CD4-positive, alpha-beta memory T cell (primary cell): ENCODE measurements around the gene ADCYAP1R1. TPM values are rescaled to one million over a fixed set of nuclear protein-coding genes. Genes with fewer than 3 reads are reported as not detected.

Source experiments
- CTCF ChIA-PET: fragments of 350-600 bp; sonication (Branson Sonifier 250); formaldehyde crosslinking; loops from one replicate; lab custom pipeline; 2021; ENCODE audit warnings: inconsistent platforms; ENCODE audit not compliant: partially characterized antibody; lab: Charles Lee
- POLR2A ChIA-PET: fragments of 350-600 bp; sonication (Branson Sonifier 250); formaldehyde crosslinking; loops from one replicate; lab custom pipeline; 2021; ENCODE audit not compliant: partially characterized antibody; lab: Charles Lee
- DNase-seq, 5 donors: peaks; one replicate each; pipeline versions ENCODE4 v3.0.0 to v3.0.0-alpha.2; 2020 to 2022; ENCODE audit warnings: mixed read lengths in 1 of 5
- H3K27ac ChIP-seq: one replicate; pipeline ENCODE4 v1.7.0; 2013; ENCODE audit warnings: low read depth, low read length
- H3K27me3 ChIP-seq: 2 replicates; pipeline ENCODE4 v1.7.0; 2013; ENCODE audit warnings: mild to moderate bottlenecking, low read length, moderate library complexity; ENCODE audit not compliant: insufficient read depth
- H3K36me3 ChIP-seq: 2 replicates; pipeline ENCODE4 v1.7.0; 2013; ENCODE audit warnings: mild to moderate bottlenecking, low read length, moderate library complexity; ENCODE audit not compliant: insufficient read depth
- H3K4me1 ChIP-seq: 2 replicates; pipeline ENCODE4 v1.7.0; 2013; ENCODE audit warnings: mild to moderate bottlenecking, low read length, moderate library complexity; ENCODE audit not compliant: insufficient read depth
- H3K4me3 ChIP-seq, 2 donors: one replicate each; pipeline ENCODE4 v1.7.0; 2013; ENCODE audit warnings: low read length in 2 of 2, mild to moderate bottlenecking in 1 of 2
- H3K9me3 ChIP-seq, 2 donors: one replicate each; pipeline ENCODE4 v1.7.0; 2013; ENCODE audit warnings: low read length in 2 of 2, control low read depth in 1 of 2; ENCODE audit not compliant: control insufficient read depth in 1 of 2
- H3K27ac Mint-ChIP-seq, 7 donors: one replicate each; pipeline ENCODE4 v1.8.0; 2020 to 2021; ENCODE audit warnings: mixed read lengths in 7 of 7, mild to moderate bottlenecking in 6 of 7, inconsistent platforms in 3 of 7, moderate library complexity in 3 of 7
- H3K27me3 Mint-ChIP-seq, 2 donors: one replicate each; pipeline ENCODE4 v1.8.0; 2020 to 2021; ENCODE audit warnings: mixed read lengths in 2 of 2
- H3K36me3 Mint-ChIP-seq, 2 donors: one replicate each; pipeline ENCODE4 v1.8.0; 2020 to 2021; ENCODE audit warnings: mixed read lengths in 2 of 2, inconsistent platforms in 1 of 2, mild to moderate bottlenecking in 1 of 2
- H3K4me1 Mint-ChIP-seq, 4 donors: one replicate each; pipeline ENCODE4 v1.8.0; 2020 to 2021; ENCODE audit warnings: mixed read lengths in 4 of 4, mild to moderate bottlenecking in 1 of 4
- H3K4me3 Mint-ChIP-seq, 8 donors: one replicate each; pipeline ENCODE4 v1.8.0; 2020 to 2021; ENCODE audit warnings: mixed read lengths in 8 of 8, mild to moderate bottlenecking in 7 of 8, moderate library complexity in 6 of 8, inconsistent platforms in 3 of 8
- H3K9me3 Mint-ChIP-seq, 8 donors: one replicate each; pipeline ENCODE4 v1.8.0; 2020 to 2021; ENCODE audit warnings: mixed read lengths in 8 of 8, mild to moderate bottlenecking in 5 of 8, inconsistent platforms in 3 of 8, moderate library complexity in 1 of 8
- intact Hi-C: fragments of 100-400 bp; cut with micrococcal nuclease; formaldehyde crosslinking; loops from one replicate; pipeline ENCODE4 v1.15.1; 2023
- polyA plus RNA-seq, 2 donors: library from polyadenylated mRNA; unstranded; fragments of 300-500 nt; fragmentation: Illumina TruSeq; gene quantifications; one replicate each; pipeline ENCODE4 v1.2.3, GENCODE V29; 2021
- total RNA-seq, 2 experiments: library from RNA; stranded (reverse); gene quantifications; one replicate each; pipeline ENCODE4 v1.2.3, GENCODE V29; 2021

The ADCYAP1R1 gene
- total and polyA plus RNA-seq, 4 experiments from 2014 or later: not detected

DNA sequence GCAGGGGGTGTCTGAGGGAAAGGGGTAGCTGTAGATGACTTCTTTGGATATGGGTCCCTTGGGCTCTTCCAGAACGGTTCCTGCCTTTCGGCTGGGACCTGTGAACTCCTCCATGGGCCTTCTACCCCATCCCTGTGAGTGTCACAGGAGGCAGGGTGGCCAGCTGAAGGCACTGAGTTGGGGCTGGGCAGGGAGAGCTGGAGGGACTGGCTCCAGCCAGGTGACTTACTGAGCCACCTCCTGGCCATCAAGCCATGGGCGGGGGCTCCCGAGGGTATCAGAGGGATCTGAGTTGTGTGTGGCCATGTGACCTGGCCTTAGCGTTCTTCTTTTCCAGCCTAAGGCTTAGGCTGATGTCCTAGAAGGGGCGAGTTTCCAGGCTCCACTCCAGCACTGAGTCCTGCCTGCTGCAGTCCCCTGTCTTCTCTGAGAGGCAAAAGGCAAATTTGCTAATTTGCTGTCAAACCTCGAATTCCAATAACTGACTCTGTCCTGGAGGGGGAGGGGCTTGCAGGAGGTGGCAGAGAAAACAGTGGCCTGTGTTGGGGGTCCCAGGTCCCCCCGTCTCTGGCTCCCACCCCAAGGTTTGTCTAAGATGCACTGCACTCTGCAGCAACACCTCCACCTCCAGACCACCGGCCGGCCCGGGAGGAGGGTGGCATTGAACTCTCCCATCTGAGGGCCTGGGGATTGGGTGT is 27.2 kb downstream of the ADCYAP1R1 start:
- ChIA-PET POLR2A (no interaction called here), CTCF (no interaction called here)
- no peaks in the 10 kb centered on the region for H3K36me3 Mint-ChIP-seq

DNA sequence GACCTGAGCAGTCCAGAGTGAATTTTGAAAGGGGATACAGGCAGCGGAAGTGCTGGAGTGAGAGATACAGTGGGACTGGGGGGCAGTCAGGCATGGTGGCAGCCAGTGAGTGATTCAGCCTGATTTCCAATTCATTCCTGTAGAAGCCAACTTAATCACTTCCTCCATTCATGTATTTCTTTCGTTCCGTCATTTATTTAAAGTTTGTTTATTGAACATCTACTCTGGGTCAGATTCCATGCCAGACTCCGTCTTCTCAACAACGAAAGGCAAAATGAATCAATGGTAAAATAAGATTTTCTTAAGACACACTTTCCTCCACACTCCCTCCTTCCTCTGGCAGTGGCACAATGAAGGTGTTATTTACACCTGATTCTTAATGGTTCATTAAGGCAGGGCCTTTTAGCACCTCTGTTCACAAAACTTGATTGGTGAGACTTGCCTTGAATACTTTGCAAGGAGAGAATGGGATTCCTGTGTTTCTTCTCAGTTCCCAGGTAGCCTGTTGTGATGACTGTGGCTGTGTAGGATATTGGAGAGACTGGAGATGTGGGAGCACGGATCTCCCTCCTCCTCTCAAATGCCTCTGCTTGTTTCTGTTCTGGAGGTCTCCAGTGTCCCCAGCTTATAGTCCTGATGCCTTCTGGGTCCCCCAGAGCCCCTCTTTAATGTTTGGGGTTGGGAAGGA is 27.9 kb downstream of the ADCYAP1R1 start:
- no peak overlapping the region for H3K4me3 Mint-ChIP-seq
- Histone ChIP-seq H3K27me3 (peaks cover 3% of the 10 kb centered on the region), H3K36me3 (no peaks in the 10 kb centered on the region), H3K9me3 (no peaks in the 10 kb centered on the region), H3K27ac (no peak overlapping the region), H3K4me3 (no peak overlapping the region), H3K4me1 (no peaks in the 10 kb centered on the region)
- CTCF ChIA-PET: no interaction called here
- no peak for DNase-seq
- POLR2A ChIA-PET: no interaction called here
- peaks cover 0 to 2% (median 0%) of the 10 kb centered on the region in 8 donors for H3K9me3 Mint-ChIP-seq
- H3K27me3 Mint-ChIP-seq: peaks cover 1 to 7% of the 10 kb centered on the region in 2 donors
- intact Hi-C loops: no loop called here
- no peaks in the 10 kb centered on the region for H3K4me1 Mint-ChIP-seq
- no peak overlapping the region for H3K27ac Mint-ChIP-seq
- no peaks in the 10 kb centered on the region for H3K36me3 Mint-ChIP-seq

More for the DNA sequence above, 27.2 kb downstream of the ADCYAP1R1 start:
- no peaks in the 10 kb centered on the region for H3K4me1 ChIP-seq
- no peaks in the 10 kb centered on the region for H3K36me3 ChIP-seq
- Mint-ChIP-seq H3K9me3 (peaks cover 0 to 2% (median 0%) of the 10 kb centered on the region in 8 donors), H3K4me3 (no peak overlapping the region), H3K4me1 (no peaks in the 10 kb centered on the region), H3K27ac (no peak overlapping the region), H3K27me3 (peaks cover 1 to 7% of the 10 kb centered on the region in 2 donors)
- H3K4me3 ChIP-seq: no peak overlapping the region
- intact Hi-C loops: no loop called here
- DNase-seq: no peak
- no peak overlapping the region for H3K27ac ChIP-seq
- H3K27me3 ChIP-seq: peaks cover 3% of the 10 kb centered on the region
- no peaks in the 10 kb centered on the region for H3K9me3 ChIP-seq

DNA sequence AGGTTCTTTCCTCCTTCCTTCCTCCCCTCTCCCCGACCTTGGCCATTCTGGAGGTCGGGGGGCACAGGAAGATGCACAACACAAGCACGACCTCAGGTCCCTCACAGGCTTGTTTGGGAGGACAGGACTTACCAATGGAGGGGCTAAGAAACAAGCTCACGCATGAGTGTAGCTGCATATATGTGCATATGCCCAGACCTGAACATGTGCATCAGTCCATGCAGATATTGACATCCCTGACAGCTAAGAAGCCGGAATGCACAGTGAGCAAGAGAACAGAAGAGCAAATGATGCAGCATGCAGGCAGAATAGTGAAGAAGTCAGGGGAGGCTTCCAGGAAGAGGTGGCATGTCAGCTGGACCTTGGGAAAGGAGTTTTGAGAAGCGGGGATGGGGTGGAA is 28.7 kb downstream of the ADCYAP1R1 start:
- intact Hi-C loops: no loop called here
- Mint-ChIP-seq H3K4me3 (no peak overlapping the region), H3K27ac (peak overlapping the region in 1 of 7 donors; percentile 38)

DNA sequence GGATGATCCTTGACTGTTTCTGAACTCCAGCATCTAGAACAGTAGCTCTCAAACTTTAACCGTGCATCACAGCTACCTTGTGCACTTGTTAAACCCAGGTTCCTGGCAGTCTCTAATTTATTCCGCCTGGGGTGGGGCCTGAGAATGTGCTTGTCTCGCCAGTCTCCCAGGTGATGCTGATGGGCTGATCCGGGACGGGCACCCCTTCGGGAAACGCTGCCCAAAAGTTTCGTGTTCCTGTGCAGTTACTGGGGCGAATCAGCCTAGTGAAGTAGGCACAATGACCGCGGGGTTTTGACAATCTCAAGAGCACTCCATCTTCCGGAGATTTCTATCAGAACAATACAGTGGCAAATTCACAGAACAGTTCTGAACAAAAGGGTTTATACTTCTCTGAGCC is 29.9 kb downstream of the ADCYAP1R1 start:
- peaks cover 1 to 7% of the 10 kb centered on the region in 2 donors for H3K27me3 Mint-ChIP-seq
- no peaks in the 10 kb centered on the region for H3K36me3 Mint-ChIP-seq
- Histone ChIP-seq H3K27me3 (peaks cover 3% of the 10 kb centered on the region), H3K36me3 (no peaks in the 10 kb centered on the region), H3K9me3 (no peaks in the 10 kb centered on the region), H3K4me3 (no peak overlapping the region), H3K4me1 (no peaks in the 10 kb centered on the region), H3K27ac (no peak overlapping the region)
- no peaks in the 10 kb centered on the region for H3K4me1 Mint-ChIP-seq
- no peak for DNase-seq
- ChIA-PET POLR2A (no interaction called here), CTCF (no interaction called here)
- H3K4me3 Mint-ChIP-seq: no peak overlapping the region
- intact Hi-C loops: no loop called here
- H3K27ac Mint-ChIP-seq: no peak overlapping the region
- peaks cover 0 to 2% (median 0%) of the 10 kb centered on the region in 8 donors for H3K9me3 Mint-ChIP-seq

More for the DNA sequence above, 28.7 kb downstream of the ADCYAP1R1 start:
- no peaks in the 10 kb centered on the region for H3K9me3 ChIP-seq
- ChIA-PET POLR2A (no interaction called here), CTCF (no interaction called here)
- peaks cover 3% of the 10 kb centered on the region for H3K27me3 ChIP-seq
- Mint-ChIP-seq H3K36me3 (no peaks in the 10 kb centered on the region), H3K27me3 (peaks cover 1 to 7% of the 10 kb centered on the region in 2 donors), H3K9me3 (peaks cover 0 to 2% (median 0%) of the 10 kb centered on the region in 8 donors), H3K4me1 (no peaks in the 10 kb centered on the region)
- H3K4me3 ChIP-seq: no peak overlapping the region
- no peak overlapping the region for H3K27ac ChIP-seq
- no peaks in the 10 kb centered on the region for H3K36me3 ChIP-seq
- H3K4me1 ChIP-seq: no peaks in the 10 kb centered on the region
- DNase-seq: no peak

DNA sequence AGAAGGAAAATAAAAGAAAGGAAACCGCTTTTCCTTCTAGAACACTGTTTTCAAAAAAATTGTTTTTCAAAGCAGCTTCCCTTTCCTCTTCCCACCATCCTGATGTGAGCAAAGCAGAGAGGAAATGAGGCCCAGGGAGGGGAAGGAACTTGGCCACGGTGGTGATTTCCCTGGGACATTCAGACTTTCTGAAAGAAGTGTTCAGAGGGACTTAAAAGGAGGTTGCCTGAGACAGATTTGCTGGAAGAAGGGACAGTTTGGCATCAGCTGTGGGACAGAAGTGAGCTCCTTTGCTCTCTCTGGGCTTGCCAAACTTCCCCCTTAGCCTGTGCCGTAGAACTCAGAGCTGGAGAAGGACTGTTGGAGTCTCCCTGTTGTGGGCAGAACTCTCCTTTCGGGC is 30.3 kb downstream of the ADCYAP1R1 start:
- no peak overlapping the region for H3K4me3 Mint-ChIP-seq
- ChIA-PET CTCF (interaction anchor here (1.0 kb wide), 1 partner anchor 99 kb away, joined by 5 read pairs; no protein-coding TSS in a partner anchor), POLR2A (no interaction called here)
- H3K27me3 Mint-ChIP-seq: peaks cover 1 to 7% of the 10 kb centered on the region in 2 donors
- no peaks in the 10 kb centered on the region for H3K36me3 Mint-ChIP-seq
- no peak overlapping the region for H3K27ac ChIP-seq
- H3K4me1 Mint-ChIP-seq: no peaks in the 10 kb centered on the region
- no peaks in the 10 kb centered on the region for H3K4me1 ChIP-seq
- peaks cover 3% of the 10 kb centered on the region for H3K27me3 ChIP-seq
- no peaks in the 10 kb centered on the region for H3K36me3 ChIP-seq
- H3K27ac Mint-ChIP-seq: no peak overlapping the region
- DNase-seq: no peak
- H3K9me3 Mint-ChIP-seq: peaks cover 0 to 3% (median 0%) of the 10 kb centered on the region in 8 donors
- intact Hi-C loops: no loop called here
- no peaks in the 10 kb centered on the region for H3K9me3 ChIP-seq
- H3K4me3 ChIP-seq: no peak overlapping the region

DNA sequence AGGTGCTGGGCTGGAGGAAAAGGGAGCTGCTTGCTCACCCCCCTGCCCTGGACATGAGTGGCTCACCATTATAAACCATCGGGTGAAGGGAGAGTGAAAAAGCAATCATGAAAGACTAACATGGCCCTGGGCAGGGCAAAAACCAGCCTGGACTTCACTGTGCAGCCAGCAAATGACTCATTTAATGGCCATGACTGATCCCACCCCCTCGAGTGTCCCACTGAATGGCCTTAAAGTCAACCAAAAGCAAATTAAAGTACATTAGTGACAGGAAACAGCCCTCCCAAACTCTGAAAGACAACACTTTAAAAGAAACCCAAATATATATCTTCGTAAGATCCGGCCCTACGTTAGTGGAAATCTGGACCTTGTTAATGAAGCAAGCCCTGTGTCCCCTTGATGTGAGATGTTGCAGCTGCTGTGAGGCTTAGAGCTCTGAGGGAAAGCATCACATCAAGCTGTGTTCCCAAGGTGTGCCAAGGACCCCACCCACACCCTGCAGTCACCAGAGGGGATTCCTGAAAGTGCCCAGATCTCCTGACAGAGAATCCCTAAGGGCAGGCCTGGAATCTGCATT is 31.2 kb downstream of the ADCYAP1R1 start:
- Mint-ChIP-seq H3K27ac (peak overlapping the region in 1 of 7 donors; percentile 37), H3K4me1 (no peaks in the 10 kb centered on the region), H3K4me3 (no peak overlapping the region), H3K36me3 (no peaks in the 10 kb centered on the region), H3K27me3 (peaks cover 1 to 7% of the 10 kb centered on the region in 2 donors), H3K9me3 (peaks cover 0 to 4% (median 0%) of the 10 kb centered on the region in 8 donors)
- Histone ChIP-seq H3K4me3 (no peak overlapping the region), H3K27ac (no peak overlapping the region), H3K4me1 (no peaks in the 10 kb centered on the region), H3K27me3 (peaks cover 3% of the 10 kb centered on the region), H3K9me3 (no peaks in the 10 kb centered on the region), H3K36me3 (no peaks in the 10 kb centered on the region)
- no peak for DNase-seq
- intact Hi-C loops: no loop called here
- ChIA-PET CTCF (interaction anchor here (1.0 kb wide), 1 partner anchor 100 kb away, joined by 5 read pairs; no protein-coding TSS in a partner anchor), POLR2A (no interaction called here)

DNA sequence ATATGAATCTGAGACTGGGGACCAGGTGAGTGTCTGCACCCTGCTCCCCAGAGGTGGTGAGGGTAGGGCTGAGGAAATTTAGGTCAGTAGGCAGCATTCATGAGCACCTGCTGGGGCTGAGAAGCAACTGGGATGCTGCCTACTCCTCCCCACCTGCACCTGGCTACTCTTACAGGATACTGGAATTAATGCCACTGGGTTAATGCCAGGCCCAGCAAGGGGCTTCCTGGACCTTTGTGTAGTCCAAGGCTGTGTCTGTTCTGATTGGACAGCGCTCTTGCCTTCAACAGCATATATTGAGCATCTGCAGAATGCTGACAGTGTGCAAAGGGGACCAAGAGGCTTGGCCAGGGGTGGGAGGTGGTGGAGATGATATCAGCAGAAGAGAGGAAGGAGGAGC is 32.1 kb downstream of the ADCYAP1R1 start:
- Mint-ChIP-seq H3K9me3 (peaks cover 0 to 4% (median 0%) of the 10 kb centered on the region in 8 donors), H3K4me1 (no peaks in the 10 kb centered on the region), H3K4me3 (no peak overlapping the region), H3K27ac (no peak overlapping the region), H3K27me3 (peaks cover 1 to 5% of the 10 kb centered on the region in 2 donors), H3K36me3 (no peaks in the 10 kb centered on the region)
- intact Hi-C loops: no loop called here
- DNase-seq: no peak
- ChIA-PET CTCF (interaction anchor here (0.6 kb wide), 1 partner anchor 40 kb away, joined by 3 read pairs; no protein-coding TSS in a partner anchor), POLR2A (no interaction called here)
- no peaks in the 10 kb centered on the region for H3K4me1 ChIP-seq
- H3K36me3 ChIP-seq: no peaks in the 10 kb centered on the region
- H3K9me3 ChIP-seq: no peaks in the 10 kb centered on the region
- H3K4me3 ChIP-seq: no peak overlapping the region
- H3K27me3 ChIP-seq: peaks cover 3% of the 10 kb centered on the region
- H3K27ac ChIP-seq: no peak overlapping the region
